Endothelial cell of umbilical vein (primary cell): ENCODE results near the gene SIX1. TPM values are rescaled to one million over a fixed set of nuclear protein-coding genes. Genes with fewer than 3 reads are reported as not detected.

Experiments used
- BruUV-seq: library from RNA; stranded (reverse); fragments of 400-500 nt; replicated peaks from 2 replicates; lab custom pipeline; 2021; lab: Mats Ljungman, UMichigan
- CTCF ChIA-PET: fragments of 300-600, 350-600 bp; sonication (Branson Sonifier 250); formaldehyde crosslinking; loops from one replicate; lab custom pipeline; 2021; ENCODE audit warnings: antibody characterized with exemption, inconsistent platforms; lab: Charles Lee
- POLR2A ChIA-PET: fragments of 300-600, 350-600 bp; sonication (Branson Sonifier 250); formaldehyde crosslinking; loops from one replicate; lab custom pipeline; 2021; ENCODE audit warnings: antibody characterized with exemption, inconsistent platforms; lab: Charles Lee
- DNase-seq: peaks from one replicate; pipeline ENCODE4 v3.0.0-alpha.2; 2011; ENCODE audit warnings: low read depth, low spot score
- FAIRE-seq: peaks from 2 replicates; lab custom pipeline; 2011; peaks lifted over from hg19 to GRCh38; lab: Jason Lieb, UNC
- H2AFZ ChIP-seq: 2 replicates; pipeline ENCODE4 v1.6.0; 2012; ENCODE audit warnings: low read depth, low read length, control low read depth, inconsistent platforms
- H3K27ac ChIP-seq: 2 replicates; pipeline ENCODE4 v1.5.1; 2011; ENCODE audit warnings: low read depth, mild to moderate bottlenecking, control low read depth, low read length, moderate library complexity; ENCODE audit not compliant: insufficient read depth
- H3K27me3 ChIP-seq, 2 experiments: 2 replicates each; pipeline versions ENCODE4 v1.6.0 to v1.6.1; 2011; ENCODE audit warnings: low read length in 2 of 2, mixed read lengths in 1 of 2; ENCODE audit not compliant: control insufficient read depth in 2 of 2, insufficient read depth in 2 of 2
- H3K36me3 ChIP-seq, 2 experiments: 2 replicates in 1 of 2; 3 replicates in 1 of 2; pipeline ENCODE4 v1.5.1; 2011; ENCODE audit warnings: low read length in 2 of 2, mild to moderate bottlenecking in 1 of 2, moderate library complexity in 1 of 2; ENCODE audit not compliant: control insufficient read depth in 2 of 2, insufficient read depth in 2 of 2; ENCODE audit errors: extremely low read depth in 1 of 2
- H3K4me1 ChIP-seq: 3 replicates; pipeline ENCODE4 v1.5.1; 2011; ENCODE audit warnings: mild to moderate bottlenecking, low read length; ENCODE audit not compliant: control insufficient read depth, insufficient read depth; ENCODE audit errors: extremely low read depth
- H3K4me2 ChIP-seq: 2 replicates; pipeline ENCODE4 v1.6.1; 2011; ENCODE audit warnings: low read length, control low read depth, mixed read lengths; ENCODE audit not compliant: insufficient read depth
- H3K4me3 ChIP-seq, 3 experiments: fragments of 200-600 bp in 1 of 3; sonication (generic), shearing (Covaris generic) in 1 of 3; replicated peaks in 1 of 3; 2 replicates each; pipeline ENCODE4 v1.5.1; 2011 to 2016; ENCODE audit warnings: control low read depth in 3 of 3, low read length in 3 of 3, mild to moderate bottlenecking in 2 of 3, inconsistent platforms in 1 of 3, low read depth in 1 of 3, moderate library complexity in 1 of 3; ENCODE audit not compliant: insufficient read depth in 1 of 3
- H3K79me2 ChIP-seq: 2 replicates; pipeline ENCODE4 v1.6.0; 2012; ENCODE audit warnings: low read length, inconsistent platforms; ENCODE audit not compliant: control insufficient read depth, insufficient read depth
- H3K9ac ChIP-seq: replicated peaks from 2 replicates; pipeline ENCODE3; 2011; ENCODE audit warnings: low read length, control low read depth; ENCODE audit not compliant: insufficient read depth; ENCODE audit errors: extremely low read depth
- H3K9me1 ChIP-seq: replicated peaks from 3 replicates; pipeline ENCODE4 v1.6.0; 2011; ENCODE audit warnings: mild to moderate bottlenecking, low read length; ENCODE audit not compliant: control insufficient read depth, insufficient read depth; ENCODE audit errors: extremely low read depth
- H3K9me3 ChIP-seq: replicated peaks from 2 replicates; pipeline ENCODE4 v1.5.1; 2012; ENCODE audit warnings: low read length, inconsistent platforms; ENCODE audit not compliant: control insufficient read depth, insufficient read depth
- H4K20me1 ChIP-seq: replicated peaks from 2 replicates; pipeline ENCODE3; 2011; ENCODE audit warnings: mild to moderate bottlenecking, low read length; ENCODE audit not compliant: control insufficient read depth, insufficient read depth; ENCODE audit errors: extremely low read depth
- CTCF ChIP-seq, 2 donors: IDR thresholded peaks; 1 replicate in 1 of 2; 2 replicates in 1 of 2; pipeline ENCODE4 v1.5.1; 2011; ENCODE audit warnings: low read length in 2 of 2, mild to moderate bottlenecking in 2 of 2, moderate library complexity in 2 of 2, control low read depth in 1 of 2, inconsistent platforms in 1 of 2, low read depth in 1 of 2; ENCODE audit not compliant: insufficient read depth in 1 of 2; ENCODE audit errors: extremely low read depth in 1 of 2
- EZH2 ChIP-seq: IDR thresholded peaks from 2 replicates; pipeline ENCODE4 v1.6.1; 2012; ENCODE audit warnings: borderline replicate concordance, low read depth, mild to moderate bottlenecking, moderate library complexity, low read length, inconsistent platforms; ENCODE audit not compliant: severe bottlenecking
- FOS ChIP-seq: IDR thresholded peaks from 2 replicates; pipeline ENCODE4 v1.6.1; 2011; ENCODE audit warnings: mild to moderate bottlenecking, low read length, moderate library complexity, borderline replicate concordance; ENCODE audit not compliant: insufficient read depth
- GATA2 ChIP-seq: IDR thresholded peaks from 2 replicates; pipeline ENCODE4 v1.7.0; 2011; ENCODE audit warnings: low read depth, mild to moderate bottlenecking, moderate library complexity, mixed read lengths, low read length; ENCODE audit not compliant: insufficient read length, insufficient read depth
- JUN ChIP-seq: IDR thresholded peaks from 2 replicates; pipeline ENCODE4 v1.6.1; 2011; ENCODE audit warnings: borderline replicate concordance, low read depth; ENCODE audit not compliant: insufficient read length, insufficient read depth
- MAX ChIP-seq: IDR thresholded peaks from 2 replicates; pipeline ENCODE4 v1.6.1; 2011; ENCODE audit not compliant: insufficient read depth, insufficient read length
- MYC ChIP-seq: IDR thresholded peaks from one replicate; pipeline ENCODE4 v1.6.1; 2011; ENCODE audit warnings: mild to moderate bottlenecking, low read depth, low read length
- POLR2AphosphoS5 ChIP-seq: IDR thresholded peaks from 2 replicates; pipeline ENCODE4 v1.6.1; 2012; ENCODE audit warnings: low read depth, mild to moderate bottlenecking, control low read depth, low read length, moderate library complexity; ENCODE audit not compliant: insufficient read depth
- dilution Hi-C: fragments of 300-500 bp; cut with MboI; formaldehyde crosslinking; loops from one replicate; pipeline ENCODE4 v1.15.0; 2019; ENCODE audit warnings: low sequenced_read_pairs; ENCODE audit not compliant: extremely low pct_ligation_motif_present
- intact Hi-C: fragments of 100-400 bp; cut with micrococcal nuclease; formaldehyde crosslinking; loops from one replicate; pipeline ENCODE4 v1.10.0; 2022
- polyA plus RNA-seq, 4 experiments: library from polyadenylated mRNA; depleted of rRNA in 3 of 4; stranded (reverse) in 3 of 4; unstranded in 1 of 4; fragments of >200 nt; gene quantifications; 2 replicates each; pipeline versions ENCODE4 v1.2.1 to v1.2.3, GENCODE V29; 2011 to 2012; ENCODE audit warnings: missing spikeins in 1 of 4
- total RNA-seq: library from RNA; stranded (reverse); gene quantifications from 2 replicates; pipeline ENCODE4 v1.2.3, GENCODE V29; 2021

SIX1 gene
- total and polyA plus RNA-seq, 2 donors (not counting 3 experiments of a cell fraction or from before 2014, with no cell fraction given): 0.40 to 0.55 TPM

DNA sequence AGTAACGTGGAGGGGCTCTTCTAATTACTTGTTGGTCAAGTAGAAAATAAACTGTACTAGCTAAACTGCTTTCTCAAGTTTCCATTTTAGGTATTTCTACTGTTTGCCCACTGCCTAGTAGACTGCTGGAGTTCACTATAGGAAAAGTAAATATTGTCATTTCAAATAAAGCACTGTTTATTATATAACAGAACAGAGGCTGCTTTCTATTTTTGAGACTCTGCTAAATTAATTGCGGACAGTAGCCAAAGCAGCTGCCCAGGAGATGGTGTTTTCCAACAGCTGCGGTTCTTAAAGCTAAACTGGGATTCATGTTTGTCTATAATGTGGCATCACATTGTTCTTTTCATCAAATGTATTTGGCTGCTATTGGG is 15.9 kb upstream of the SIX1 start:
- Histone ChIP-seq H3K4me2 (no peak overlapping the region), H3K9me3 (no peaks in the 10 kb centered on the region), H3K4me3 (no peak overlapping the region), H3K27ac (no peak overlapping the region), H3K4me1 (no peaks in the 10 kb centered on the region), H3K36me3 (no peaks in the 10 kb centered on the region), H3K79me2 (no peaks in the 10 kb centered on the region), H4K20me1 (no peaks in the 10 kb centered on the region), H2AFZ (no peak overlapping the region), H3K9ac (no peak overlapping the region), H3K9me1 (no peaks in the 10 kb centered on the region), H3K27me3 (peaks cover 0 to 2% of the 10 kb centered on the region in 2 experiments)
- dilution Hi-C loops (no loop called here), intact Hi-C loops (no loop called here)
- ChIA-PET CTCF (interaction anchor here (0.9 kb wide), 1 partner anchor 588 kb away, joined by 3 read pairs; no protein-coding TSS in a partner anchor), POLR2A (no interaction called here)
- no peak for TF ChIP-seq FOS
- no peak for TF ChIP-seq MYC
- TF ChIP-seq EZH2: no peak
- no peak for TF ChIP-seq MAX
- TF ChIP-seq CTCF (IDR thresholded peaks at IDR 0.05; ENCODE audit: extremely low read depth in 1 of 2, insufficient read depth in 1 of 2, low read depth in 1 of 2, low read length in 2 of 2): no peak
- DNase-seq: no peak
- no peak for FAIRE-seq
- no TSS peak for BruUV-seq

DNA sequence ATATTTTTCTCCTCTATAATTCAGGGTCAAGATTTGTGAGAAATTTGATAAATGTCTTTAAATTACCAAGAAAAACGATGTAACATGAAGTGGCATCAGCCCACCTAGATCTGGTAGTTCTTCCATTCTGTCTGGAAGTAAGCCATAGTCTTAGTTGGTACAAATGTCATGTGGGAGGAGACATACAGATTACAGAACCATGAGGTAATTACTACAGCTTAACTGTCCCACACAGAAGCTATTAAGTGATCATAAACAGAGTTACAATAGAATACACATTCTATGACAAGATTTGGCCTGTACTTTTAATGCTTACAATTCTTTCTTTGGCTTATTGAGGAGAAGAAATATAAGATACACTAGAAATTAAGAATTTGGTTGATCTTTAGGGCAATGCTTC is 13.7 kb upstream of the SIX1 start:
- no peaks in the 10 kb centered on the region for H3K9me1 ChIP-seq
- dilution Hi-C loops (no loop called here), intact Hi-C loops (no loop called here)
- TF ChIP-seq CTCF (IDR thresholded peaks at IDR 0.05; ENCODE audit: extremely low read depth in 1 of 2, insufficient read depth in 1 of 2, low read depth in 1 of 2, low read length in 2 of 2) (no peak), GATA2 (no peak), JUN (no peak), EZH2 (no peak), MYC (no peak), POLR2AphosphoS5 (no peak), MAX (no peak), FOS (no peak)
- no peaks in the 10 kb centered on the region for H3K36me3 ChIP-seq
- H3K9me3 ChIP-seq: no peaks in the 10 kb centered on the region
- H3K27ac ChIP-seq: no peak overlapping the region
- no TSS peak for BruUV-seq
- peaks cover 1% of the 10 kb centered on the region for H3K4me1 ChIP-seq
- CTCF ChIA-PET: interaction anchor here (1.4 kb wide), 1 partner anchor 18 kb away, joined by 4 read pairs; no protein-coding TSS in a partner anchor
- H3K9ac ChIP-seq: no peak overlapping the region
- H2AFZ ChIP-seq: no peak overlapping the region
- no peaks in the 10 kb centered on the region for H4K20me1 ChIP-seq
- H3K4me2 ChIP-seq: no peak overlapping the region
- H3K4me3 ChIP-seq: no peak overlapping the region
- H3K27me3 ChIP-seq: peaks cover 0 to 2% of the 10 kb centered on the region in 2 experiments
- POLR2A ChIA-PET: no interaction called here
- FAIRE-seq (no peak), DNase-seq (no peak)
- no peaks in the 10 kb centered on the region for H3K79me2 ChIP-seq
